ENCODE results near the gene ZG16.

DNA sequence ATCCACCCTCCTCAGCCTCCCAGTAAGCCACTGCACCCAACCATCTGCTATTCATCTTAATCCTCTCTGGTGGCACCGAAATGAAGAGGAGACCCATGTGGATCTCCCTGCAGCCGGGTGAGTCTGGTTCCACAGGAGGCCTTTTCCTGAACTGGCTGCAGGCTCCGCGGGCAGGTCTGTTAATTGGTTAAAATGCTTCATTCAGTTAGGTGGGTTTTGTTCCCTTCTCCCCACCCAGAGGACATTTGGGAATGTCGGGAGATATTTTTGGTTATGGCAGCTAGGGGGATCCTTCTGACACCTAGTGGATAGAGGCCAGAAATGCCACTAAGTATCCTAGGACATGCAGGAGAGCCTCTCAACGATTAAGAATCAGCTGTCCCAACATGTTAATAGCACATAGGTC, 48.9 kb upstream of the ZG16 start:
- TF ChIP-seq, protein P1, sequence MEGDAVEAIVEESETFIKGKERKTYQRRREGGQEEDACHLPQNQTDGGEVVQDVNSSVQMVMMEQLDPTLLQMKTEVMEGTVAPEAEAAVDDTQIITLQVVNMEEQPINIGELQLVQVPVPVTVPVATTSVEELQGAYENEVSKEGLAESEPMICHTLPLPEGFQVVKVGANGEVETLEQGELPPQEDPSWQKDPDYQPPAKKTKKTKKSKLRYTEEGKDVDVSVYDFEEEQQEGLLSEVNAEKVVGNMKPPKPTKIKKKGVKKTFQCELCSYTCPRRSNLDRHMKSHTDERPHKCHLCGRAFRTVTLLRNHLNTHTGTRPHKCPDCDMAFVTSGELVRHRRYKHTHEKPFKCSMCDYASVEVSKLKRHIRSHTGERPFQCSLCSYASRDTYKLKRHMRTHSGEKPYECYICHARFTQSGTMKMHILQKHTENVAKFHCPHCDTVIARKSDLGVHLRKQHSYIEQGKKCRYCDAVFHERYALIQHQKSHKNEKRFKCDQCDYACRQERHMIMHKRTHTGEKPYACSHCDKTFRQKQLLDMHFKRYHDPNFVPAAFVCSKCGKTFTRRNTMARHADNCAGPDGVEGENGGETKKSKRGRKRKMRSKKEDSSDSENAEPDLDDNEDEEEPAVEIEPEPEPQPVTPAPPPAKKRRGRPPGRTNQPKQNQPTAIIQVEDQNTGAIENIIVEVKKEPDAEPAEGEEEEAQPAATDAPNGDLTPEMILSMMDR (conservative IDR thresholded peaks at IDR 0.05 in 1 of 2, IDR thresholded peaks at IDR 0.05 in 1 of 2; ENCODE audit: extremely low read depth in 1 of 2, insufficient read depth in 1 of 2, low read depth in 1 of 2, low read length in 2 of 2), result peak; percentile 56 to 72
- no peak for TF ChIP-seq EZH2 (IDR thresholded peaks at IDR 0.05; ENCODE audit: borderline replicate concordance, low read length)

Measured in mammary epithelial cell (primary cell).